CD4-positive, alpha-beta T cell treated with Interleukin-6 at 100 ng/mL for 8 hours (primary cell): ENCODE measurements around the gene GABPB1.
"Not testable (repeated sequence)": the region's sequence is repeated elsewhere in the genome, so short reads cannot be mapped to it uniquely, and the experiment has no call there.

Experiments used
- DNase-seq: peaks from one replicate; pipeline ENCODE4 v3.0.0-alpha.2; 2020; ENCODE audit warnings: mixed read lengths, low spot score

GABPB1 gene

DNA sequence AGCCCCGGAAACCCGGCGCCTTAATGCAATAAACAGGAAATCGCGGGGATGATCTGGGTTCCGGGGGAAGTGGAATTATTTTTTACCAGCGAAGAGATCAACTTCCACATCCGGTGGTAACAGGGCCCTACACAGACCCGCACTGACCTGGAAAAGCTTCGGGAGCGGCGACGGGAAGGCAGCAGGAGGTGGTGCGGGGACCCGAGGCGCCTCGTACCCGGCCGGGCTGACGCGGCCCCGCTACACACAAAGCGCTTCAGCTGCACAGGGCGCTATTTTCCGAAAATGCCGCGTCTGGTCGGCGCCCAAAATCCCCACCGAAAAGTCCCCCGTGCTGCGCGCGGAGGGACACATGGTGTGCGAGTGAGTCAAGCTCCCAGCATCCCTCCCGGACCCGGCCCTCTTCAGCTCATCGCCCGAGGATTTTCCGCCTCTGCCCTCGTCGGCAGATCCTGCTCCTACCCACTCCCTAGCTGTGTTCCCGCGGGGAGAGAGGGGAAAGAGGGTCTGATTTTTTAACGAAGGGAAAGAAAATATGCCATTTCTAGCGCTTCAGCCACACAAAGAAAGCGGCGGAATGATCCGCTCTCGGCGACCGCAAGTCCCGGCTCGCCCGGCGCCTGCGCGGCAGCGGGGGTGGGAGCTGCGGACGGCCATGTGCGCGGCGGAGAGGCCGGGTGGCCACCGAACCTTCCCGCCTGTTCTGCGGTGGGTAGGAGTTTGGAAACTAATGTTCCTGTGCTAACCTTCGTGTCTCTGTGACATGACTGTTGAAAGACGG lies at the start of gene GABPB1:
GABPB1 (minus strand) TSS at position 361 of the 781 bp plus-strand sequence. CDS start 45,400 bp downstream, outside the sequence.
- peak; percentile 84 for DNase-seq

- not testable (repeated sequence) for DNase-seq
Observed at GRCh38 chr15:50391561-50391960, 36.6 kb upstream of the GABPB1 start.

DNA sequence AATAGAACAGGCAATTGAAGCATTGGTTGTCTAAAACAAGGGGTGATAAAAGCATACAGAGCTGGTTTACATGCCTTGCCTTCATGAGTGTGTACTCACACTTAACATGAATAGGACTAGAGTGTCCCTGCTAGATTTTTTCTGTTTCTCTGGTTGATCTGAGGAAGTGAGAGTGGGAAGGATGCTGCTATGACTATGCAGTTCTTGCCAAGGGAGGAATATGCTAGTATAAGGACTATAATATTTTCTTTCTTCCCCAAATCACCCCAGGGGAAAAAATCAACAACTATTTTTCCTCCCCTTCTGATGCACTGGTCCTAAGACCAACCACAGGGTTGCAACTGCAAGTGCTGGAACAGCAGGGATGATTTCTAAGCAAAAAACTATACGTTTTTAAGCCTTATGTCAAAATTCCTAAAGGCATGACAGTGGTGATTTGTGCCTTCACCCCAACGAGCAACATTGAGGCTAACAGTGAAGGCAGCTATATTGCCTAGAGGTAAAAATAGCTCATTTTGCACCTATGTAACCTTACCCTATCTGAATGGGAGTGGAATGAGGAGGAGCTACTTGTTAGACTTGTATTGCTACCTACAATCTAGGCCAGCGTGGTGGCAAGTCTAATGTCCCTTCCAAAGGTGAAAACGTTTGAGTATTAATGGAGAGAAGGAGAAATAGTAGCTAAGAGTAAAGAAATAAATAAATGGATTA lies 35.7 kb upstream of the GABPB1 start:
- DNase-seq, result no peak

GRCh38 chr15:50382408-50382807 lies 27.4 kb upstream of the GABPB1 start:
- DNase-seq, result not testable (repeated sequence)

- no peak for DNase-seq
Observed at GRCh38 chr15:50381438-50381837, 26.4 kb upstream of the GABPB1 start.

DNA sequence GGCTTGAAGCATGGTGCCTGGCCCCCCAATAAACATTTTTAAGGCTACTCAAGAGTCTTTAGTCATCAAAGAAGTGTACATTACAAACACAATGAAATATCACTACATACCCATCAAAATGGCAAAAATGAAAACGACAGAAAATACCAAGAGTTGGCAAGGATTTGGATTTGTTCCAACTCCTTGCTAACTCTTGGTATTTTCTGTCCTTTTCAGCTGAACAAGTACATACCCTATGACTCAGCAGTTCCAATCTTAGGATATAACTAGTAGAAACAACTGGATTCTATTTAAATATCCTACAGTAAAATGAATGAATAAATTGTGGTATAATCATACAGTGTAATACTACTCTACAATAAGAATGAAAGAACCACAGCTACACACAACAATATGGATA lies 25.1 kb upstream of the GABPB1 start:
- DNase-seq, result no peak

DNA sequence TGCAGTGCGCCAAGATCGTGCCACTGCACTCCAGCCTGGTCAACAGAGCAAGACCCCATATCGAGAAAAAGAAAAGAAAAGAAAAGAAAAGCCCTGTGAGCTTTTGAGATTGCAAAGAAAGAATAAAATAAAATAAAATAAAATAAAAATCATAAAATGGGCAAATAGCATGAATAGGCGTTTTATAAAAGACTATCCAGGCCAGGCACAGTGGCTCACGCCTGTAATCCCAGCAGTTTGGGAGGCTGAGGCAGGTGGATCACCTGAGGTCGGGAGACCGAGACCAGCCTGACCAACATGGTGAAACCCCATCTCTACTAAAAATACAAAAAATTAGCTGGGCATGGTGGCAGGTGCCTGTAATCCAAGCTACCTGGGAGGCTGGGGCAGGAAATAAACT lies 24.4 kb upstream of the GABPB1 start:
- not testable (repeated sequence) for DNase-seq

GRCh38 chr15:50378776-50379175 lies 23.8 kb upstream of the GABPB1 start:
- no peak for DNase-seq

- DNase-seq, result no peak
Observed at GRCh38 chr15:50377867-50378751, 23.1 kb upstream of the GABPB1 start.

DNA sequence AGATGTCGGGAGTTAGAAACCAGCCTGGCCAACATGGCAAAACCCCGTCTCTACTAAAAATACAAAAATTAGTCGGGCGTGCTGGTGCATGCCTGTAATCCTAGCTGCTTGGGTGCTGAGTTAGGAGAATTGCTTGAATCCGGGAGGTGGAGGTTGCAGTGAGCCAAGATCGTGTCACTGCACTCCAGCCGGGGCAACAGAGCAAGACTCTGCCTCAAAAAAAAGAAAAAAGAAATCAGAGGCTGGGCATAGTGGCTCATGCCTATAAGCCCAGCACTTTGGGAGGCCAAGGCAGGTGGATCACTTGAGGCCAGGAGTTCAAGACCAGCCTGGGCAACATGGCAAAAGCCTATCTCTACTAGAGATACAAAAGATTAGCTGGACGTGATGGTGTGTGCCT lies 14.6 kb upstream of the GABPB1 start:
- not testable (repeated sequence) for DNase-seq

DNA sequence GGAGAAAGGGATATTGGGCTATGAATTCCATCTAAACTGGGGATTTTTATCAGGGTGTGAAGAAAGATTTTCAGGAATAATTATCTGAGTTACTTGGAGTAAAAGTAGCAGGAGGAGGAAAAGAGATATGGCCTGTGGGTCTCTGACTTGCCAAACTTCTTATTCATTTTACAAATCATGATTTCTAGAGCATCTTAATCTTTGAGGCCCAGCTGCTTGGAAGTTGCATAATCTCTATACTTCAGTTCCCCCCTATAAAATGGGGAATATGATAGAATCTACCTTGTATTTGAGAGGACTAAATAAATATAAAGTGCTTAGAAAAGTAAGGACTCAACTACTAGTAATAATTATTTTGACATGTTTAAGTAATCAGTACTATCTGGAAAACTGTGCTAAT lies 11.0 kb upstream of the GABPB1 start:
- DNase-seq, result no peak

GRCh38 chr15:50365570-50365969 lies 10.6 kb upstream of the GABPB1 start:
- DNase-seq, result no peak

DNA sequence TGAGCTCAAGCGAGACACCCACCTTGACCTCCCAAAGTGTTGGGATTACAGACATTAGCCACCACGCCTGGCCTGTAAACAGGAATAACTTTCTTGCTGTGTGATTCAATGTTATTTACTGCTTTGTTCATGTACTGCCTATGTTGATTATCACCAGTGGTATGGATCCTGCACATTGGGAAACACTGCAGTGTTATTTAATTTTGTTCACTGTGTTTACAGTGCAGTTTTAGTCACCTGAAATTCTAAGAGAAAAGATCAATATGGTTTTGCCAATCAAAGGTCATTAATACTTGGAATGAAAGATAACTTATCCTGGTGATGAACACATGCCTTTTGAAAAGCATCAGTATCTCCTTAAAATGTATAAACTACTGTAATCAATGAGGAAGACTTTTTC lies 8.6 kb upstream of the GABPB1 start:
- DNase-seq, result no peak

DNA sequence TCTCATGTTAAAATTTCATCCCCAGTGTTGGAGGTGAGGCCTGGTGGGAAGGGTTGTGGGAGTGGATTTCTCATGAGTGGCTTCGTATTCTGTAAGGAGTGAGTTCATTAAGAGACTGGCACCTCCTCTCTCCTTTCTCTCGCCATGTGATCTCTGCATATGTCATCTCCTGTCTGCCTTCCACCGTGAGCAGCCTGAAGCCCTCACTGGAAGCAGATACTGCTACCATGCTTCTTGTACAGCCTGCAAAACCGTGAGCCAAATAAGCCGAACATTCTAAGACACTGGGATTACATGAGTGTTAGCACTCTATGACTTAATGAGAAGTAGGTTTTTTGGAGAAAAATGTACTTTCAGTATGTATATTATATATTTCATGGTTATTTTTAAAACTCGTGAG lies 6.8 kb upstream of the GABPB1 start:
- no peak for DNase-seq

- DNase-seq, result no peak
Observed at GRCh38 chr15:50358845-50359244, 3.8 kb upstream of the GABPB1 start.

DNA sequence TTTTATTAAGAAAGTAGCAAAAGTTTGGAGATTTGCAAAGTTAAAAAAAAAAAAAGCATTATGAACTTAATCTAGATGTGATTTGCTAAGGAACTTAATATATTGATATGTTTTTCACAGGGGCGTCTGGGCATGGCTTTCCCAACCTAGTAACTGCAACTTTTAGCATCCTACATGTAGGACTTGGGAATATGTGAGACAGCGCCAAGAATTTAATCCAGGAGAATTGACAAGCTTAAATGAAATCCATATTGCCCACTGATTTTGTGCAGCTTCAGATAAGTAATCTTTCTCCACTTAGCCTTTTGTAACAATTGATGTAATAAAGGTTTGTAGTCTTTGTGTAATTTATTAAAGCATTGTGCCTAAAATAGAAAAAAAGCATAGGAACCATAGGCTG lies 982 bp upstream of the GABPB1 start:
- no peak for DNase-seq

DNA sequence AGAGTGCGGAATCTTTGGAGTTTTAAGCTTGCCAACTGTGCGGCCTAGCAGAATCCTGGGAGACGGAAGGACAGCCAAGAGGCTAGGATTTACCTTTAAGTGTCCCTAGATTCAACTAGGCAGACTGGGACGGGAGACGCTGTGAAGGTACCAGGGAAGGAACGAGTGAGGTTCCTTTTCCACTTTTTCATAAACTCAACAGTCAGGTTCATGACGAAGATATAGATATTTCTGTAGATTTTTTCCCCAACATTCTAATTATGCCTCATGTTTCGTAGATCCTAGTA lies 564 bp upstream of the GABPB1 start:
- no peak for DNase-seq

- peak; percentile 52 for DNase-seq
Observed at GRCh38 chr15:50353975-50354837, 792 bp downstream of the GABPB1 start.

GRCh38 chr15:50353251-50353974 lies 1.6 kb downstream of the GABPB1 start:
- DNase-seq, result peak; percentile 47

DNA sequence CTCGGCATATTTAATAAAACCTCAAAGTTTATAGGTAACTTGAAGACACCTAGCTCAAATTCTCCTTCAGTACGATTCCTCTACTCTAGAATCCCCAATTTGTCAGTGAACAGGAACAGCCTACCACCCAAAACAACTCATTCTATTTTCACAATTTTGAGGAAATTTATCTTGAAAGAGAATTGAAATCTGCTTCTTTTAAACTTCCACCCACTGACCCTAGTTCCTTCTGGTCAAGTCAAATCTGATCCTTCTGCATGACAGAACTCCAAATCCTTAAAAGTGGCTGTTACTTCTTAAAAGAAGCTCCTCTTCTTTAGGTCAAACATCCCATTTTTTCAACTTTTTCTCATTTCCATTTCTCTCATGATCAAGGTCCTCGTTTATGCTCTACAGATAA lies 4.4 kb downstream of the GABPB1 start:
- DNase-seq, result no peak

DNA sequence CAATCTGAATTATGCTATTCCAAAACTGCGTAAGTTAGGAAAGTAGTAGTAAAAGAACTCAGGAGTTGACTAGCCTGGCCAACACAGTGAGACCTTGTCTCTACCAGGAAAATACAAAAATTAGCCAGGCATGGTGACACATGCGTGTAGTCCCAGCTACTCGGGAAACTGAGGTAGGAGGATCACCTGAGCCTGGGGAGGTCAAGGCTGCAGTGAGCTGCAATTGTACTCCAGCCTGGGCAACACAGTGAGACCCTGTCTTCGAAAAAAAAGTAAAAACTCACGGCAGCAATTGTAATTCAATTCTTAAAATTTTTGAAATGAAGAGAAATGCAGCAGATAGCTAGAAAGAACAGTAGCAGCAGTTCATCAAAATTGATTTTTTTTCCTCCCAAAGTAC lies 9.7 kb downstream of the GABPB1 start:
- no peak for DNase-seq
